ENCODE measurements around the gene RFWD3.
"Not testable (repeated sequence)": the region's sequence is repeated elsewhere in the genome, so short reads cannot be mapped to it uniquely, and the experiment has no call there.

Gene RFWD3

DNA sequence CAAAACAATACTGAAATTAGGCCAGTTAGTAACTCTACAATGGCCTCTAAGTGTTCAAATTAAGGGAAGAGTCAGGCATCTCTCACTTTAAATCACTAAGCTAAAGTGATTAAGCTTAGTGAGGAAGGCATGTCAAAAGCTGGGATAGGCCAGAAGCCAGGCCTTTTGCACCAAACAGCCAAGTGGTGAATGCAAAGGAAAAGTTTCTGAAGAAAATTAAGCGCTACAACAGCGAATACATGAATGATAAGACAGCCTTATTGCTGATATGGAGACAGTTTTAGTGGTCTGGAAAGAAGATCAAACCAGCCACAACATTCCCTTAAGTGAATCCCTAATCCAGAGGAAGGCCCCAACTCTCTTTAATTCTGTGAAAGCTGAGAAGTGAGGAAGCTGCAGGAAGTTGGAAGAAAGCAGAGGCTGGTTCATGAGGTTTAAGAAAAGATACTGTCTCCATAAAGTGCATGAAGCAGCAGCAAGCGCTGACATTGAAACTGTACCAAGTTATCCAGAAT is 12.1 kb downstream of the RFWD3 start:
- CTCF ChIA-PET, result interaction anchor here (1.0 to 2.2 kb wide), 4 partner anchors 10 to 30 kb away, joined by 3 to 7 read pairs (median 4); partner anchors contain the start of gene RFWD3
- no peak overlapping the region for H3K4me3 ChIP-seq (ENCODE audit: control insufficient read depth in 1 of 7, extremely low read depth in 1 of 7, insufficient read depth in 4 of 7, low read depth in 2 of 7, low read length in 6 of 7)
- POLR2A ChIA-PET, result interaction anchor here (0.6 kb wide), 1 partner anchor 16 kb away, joined by 4 read pairs; no protein-coding TSS in a partner anchor
- H3K27ac ChIP-seq (ENCODE audit: insufficient read depth in 1 of 2, low read depth in 1 of 2, low read length in 2 of 2, poor library complexity in 1 of 2, severe bottlenecking in 2 of 2), result peak overlapping the region; percentile 26 to 39
- no CpG with 5 or more reads among the region's 3 CpGs for WGBS (ENCODE audit: insufficient coverage)
- H3K4me1 ChIP-seq (ENCODE audit: control extremely low read depth in 1 of 4, control insufficient read depth in 4 of 4, insufficient read depth in 4 of 4, low read length in 3 of 4), result peaks cover 0 to 26% (median 13%) of the 10 kb centered on the region in 4 experiments
- H3K36me3 ChIP-seq (ENCODE audit: control insufficient read depth in 4 of 4, insufficient read depth in 4 of 4, low read length in 3 of 4), result peaks cover 6 to 84% (median 47%) of the 10 kb centered on the region in 4 experiments
- no peaks in the 10 kb centered on the region for H3K9me3 ChIP-seq (ENCODE audit: control extremely low read depth in 1 of 5, control insufficient read depth in 4 of 5, insufficient read depth in 2 of 5, low read depth in 1 of 5, low read length in 4 of 5)
- no peaks in the 10 kb centered on the region for H3K27me3 ChIP-seq (replicated peaks in 2 of 5; ENCODE audit: control insufficient read depth in 4 of 5, insufficient read depth in 5 of 5, low read length in 4 of 5)
- DNase-seq, result no peak

DNA sequence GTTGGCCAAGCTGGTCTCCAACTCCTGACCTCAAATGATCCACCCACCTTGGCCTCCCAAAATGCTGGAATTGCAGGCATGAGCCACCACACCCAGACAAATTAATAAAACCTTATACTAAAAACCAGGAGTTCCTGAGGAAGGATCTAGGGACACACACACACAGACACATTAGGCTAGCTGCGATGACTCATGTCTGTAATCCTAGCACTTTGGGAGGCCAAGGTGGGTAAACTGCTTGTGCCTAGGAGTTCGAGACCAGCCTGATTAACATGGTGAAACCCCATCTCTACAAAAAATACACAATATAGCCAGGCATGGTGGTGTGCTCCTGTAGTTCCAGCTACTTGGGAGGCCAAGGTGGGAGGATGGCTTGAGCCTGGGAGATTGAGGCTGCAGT is 13.8 kb downstream of the RFWD3 start:
- CTCF ChIA-PET, result interaction anchor here (0.8 to 4.4 kb wide), 5 partner anchors 10 to 30 kb away, joined by 3 to 20 read pairs (median 11); partner anchors contain the start of gene RFWD3
- H3K27me3 ChIP-seq (replicated peaks in 2 of 5; ENCODE audit: control insufficient read depth in 4 of 5, insufficient read depth in 5 of 5, low read length in 4 of 5); H3K27ac ChIP-seq (ENCODE audit: insufficient read depth in 1 of 2, low read depth in 1 of 2, low read length in 2 of 2, poor library complexity in 1 of 2, severe bottlenecking in 2 of 2); DNase-seq; H3K9me3 ChIP-seq (ENCODE audit: control extremely low read depth in 1 of 5, control insufficient read depth in 4 of 5, insufficient read depth in 2 of 5, low read depth in 1 of 5, low read length in 4 of 5); POLR2A ChIA-PET; H3K4me3 ChIP-seq (ENCODE audit: control insufficient read depth in 1 of 7, extremely low read depth in 1 of 7, insufficient read depth in 4 of 7, low read depth in 2 of 7, low read length in 6 of 7): not testable (repeated sequence)
- peaks cover 10 to 82% (median 48%) of the 10 kb centered on the region in 4 experiments for H3K36me3 ChIP-seq (ENCODE audit: control insufficient read depth in 4 of 4, insufficient read depth in 4 of 4, low read length in 3 of 4)
- no CpG with 5 or more reads among the region's 2 CpGs for WGBS (ENCODE audit: insufficient coverage)
- peaks cover 0 to 12% (median 4%) of the 10 kb centered on the region in 4 experiments for H3K4me1 ChIP-seq (ENCODE audit: control extremely low read depth in 1 of 4, control insufficient read depth in 4 of 4, insufficient read depth in 4 of 4, low read length in 3 of 4)

DNA sequence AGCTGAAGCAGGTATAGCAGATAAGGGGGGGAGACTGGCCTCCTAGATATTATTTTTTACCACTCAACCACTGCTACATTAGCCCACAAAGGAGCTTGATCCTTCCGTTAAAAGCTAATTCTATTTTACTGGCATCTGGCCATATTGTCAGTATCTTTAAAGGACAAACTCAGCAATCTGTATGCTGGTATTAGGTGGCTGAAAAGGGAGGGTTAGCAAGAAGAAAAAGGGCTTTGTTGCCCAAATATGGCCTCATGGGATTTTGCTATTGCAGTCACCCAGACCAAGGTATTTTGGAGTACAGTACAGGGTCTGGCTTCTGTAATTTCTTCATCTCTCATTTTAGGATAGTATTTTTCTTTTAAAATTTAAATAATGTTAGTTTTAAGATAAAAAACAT is 14.4 kb downstream of the RFWD3 start:
- CTCF ChIA-PET, result interaction anchor here (0.7 to 4.4 kb wide), 10 partner anchors 8 to 200 kb away, joined by 3 to 20 read pairs (median 4); partner anchors contain the start of gene RFWD3
- POLR2A ChIA-PET, result no interaction called here
- Histone ChIP-seq H3K4me3 (ENCODE audit: control insufficient read depth in 1 of 7, extremely low read depth in 1 of 7, insufficient read depth in 4 of 7, low read depth in 2 of 7, low read length in 6 of 7) (no peak overlapping the region), H3K36me3 (ENCODE audit: control insufficient read depth in 4 of 4, insufficient read depth in 4 of 4, low read length in 3 of 4) (peaks cover 11 to 82% (median 51%) of the 10 kb centered on the region in 4 experiments), H3K27ac (ENCODE audit: insufficient read depth in 1 of 2, low read depth in 1 of 2, low read length in 2 of 2, poor library complexity in 1 of 2, severe bottlenecking in 2 of 2) (peak overlapping the region in 1 of 2 experiments; percentile 29), H3K27me3 (replicated peaks in 2 of 5; ENCODE audit: control insufficient read depth in 4 of 5, insufficient read depth in 5 of 5, low read length in 4 of 5) (no peaks in the 10 kb centered on the region), H3K9me3 (ENCODE audit: control extremely low read depth in 1 of 5, control insufficient read depth in 4 of 5, insufficient read depth in 2 of 5, low read depth in 1 of 5, low read length in 4 of 5) (no peaks in the 10 kb centered on the region), H3K4me1 (ENCODE audit: control extremely low read depth in 1 of 4, control insufficient read depth in 4 of 4, insufficient read depth in 4 of 4, low read length in 3 of 4) (peaks cover 0 to 11% (median 4%) of the 10 kb centered on the region in 4 experiments)
- DNase-seq, result no peak
- no CpG with 5 or more reads among the region's 1 CpG for WGBS (ENCODE audit: insufficient coverage)

DNA sequence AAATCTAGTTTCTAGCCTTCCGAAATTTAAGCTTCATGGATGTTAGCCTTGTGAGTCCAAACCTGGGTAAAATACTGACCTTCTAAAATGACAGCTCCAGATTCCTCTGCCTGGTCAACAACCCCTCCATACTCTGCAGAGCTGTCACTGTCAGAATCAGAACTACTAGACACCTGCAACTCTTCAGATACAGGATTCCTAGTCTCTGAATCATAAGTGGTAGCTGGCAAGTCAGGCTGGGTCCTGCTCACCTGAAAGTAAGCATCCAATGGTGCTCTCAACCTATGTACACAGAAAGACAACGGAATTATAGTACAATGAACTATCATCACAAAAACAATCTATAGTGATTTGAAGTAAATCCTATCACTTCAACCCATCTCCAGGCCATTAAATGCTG is 14.8 kb downstream of the RFWD3 start:
- H3K27ac ChIP-seq (ENCODE audit: insufficient read depth in 1 of 2, low read depth in 1 of 2, low read length in 2 of 2, poor library complexity in 1 of 2, severe bottlenecking in 2 of 2), result peak overlapping the region in 1 of 2 experiments; percentile 29

DNA sequence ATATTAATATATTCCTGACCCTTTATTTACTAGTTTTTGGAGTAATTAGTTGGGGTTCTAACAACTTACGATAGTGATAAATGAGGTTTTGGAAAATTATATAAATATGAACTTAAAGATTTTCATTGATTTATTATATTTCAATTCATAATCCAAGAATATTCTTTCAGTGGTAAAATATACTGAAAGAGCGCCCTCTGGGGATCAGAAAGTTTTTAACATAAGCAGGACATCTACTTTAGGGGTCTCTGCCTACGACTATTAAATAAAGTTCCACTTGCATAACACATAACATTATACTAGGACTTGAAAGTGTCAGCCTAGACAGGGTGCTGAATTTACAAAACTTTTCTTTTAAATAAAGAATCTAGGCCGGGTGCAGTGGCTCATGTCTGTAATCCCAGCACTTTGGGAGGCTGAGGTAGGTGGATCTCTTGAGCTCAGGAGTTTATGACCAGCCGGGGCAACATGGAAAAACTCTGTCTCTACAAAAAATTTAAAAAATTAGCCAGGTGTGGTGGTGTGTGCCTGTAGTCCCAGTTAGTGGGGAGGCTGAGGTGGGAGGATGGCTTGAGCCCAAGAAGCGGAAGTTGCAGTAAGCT is 15.6 kb downstream of the RFWD3 start:
- peak; percentile 19 to 47 (median 38) for DNase-seq
- 93% methylated on average over 2 of the region's 6 CpGs for WGBS (ENCODE audit: insufficient coverage)
- CTCF ChIA-PET, result interaction anchor here (0.6 to 4.4 kb wide), 11 partner anchors 9 to 341 kb away, joined by 3 to 20 read pairs (median 4); partner anchors contain the start of gene RFWD3

More for the DNA sequence above, 14.8 kb downstream of the RFWD3 start:
- Histone ChIP-seq H3K4me3 (ENCODE audit: control insufficient read depth in 1 of 7, extremely low read depth in 1 of 7, insufficient read depth in 4 of 7, low read depth in 2 of 7, low read length in 6 of 7) (no peak overlapping the region), H3K9me3 (ENCODE audit: control extremely low read depth in 1 of 5, control insufficient read depth in 4 of 5, insufficient read depth in 2 of 5, low read depth in 1 of 5, low read length in 4 of 5) (no peaks in the 10 kb centered on the region), H3K36me3 (ENCODE audit: control insufficient read depth in 4 of 4, insufficient read depth in 4 of 4, low read length in 3 of 4) (peaks cover 9 to 81% (median 51%) of the 10 kb centered on the region in 4 experiments), H3K27me3 (replicated peaks in 2 of 5; ENCODE audit: control insufficient read depth in 4 of 5, insufficient read depth in 5 of 5, low read length in 4 of 5) (no peaks in the 10 kb centered on the region), H3K4me1 (ENCODE audit: control extremely low read depth in 1 of 4, control insufficient read depth in 4 of 4, insufficient read depth in 4 of 4, low read length in 3 of 4) (peaks cover 0 to 11% (median 4%) of the 10 kb centered on the region in 4 experiments)
- ChIA-PET CTCF (interaction anchor here (0.6 to 4.4 kb wide), 14 partner anchors 8 to 342 kb away, joined by 3 to 20 read pairs (median 4); partner anchors contain the start of gene RFWD3), POLR2A (no interaction called here)
- 100% methylated on average over 2 of the region's 2 CpGs for WGBS (ENCODE audit: insufficient coverage)
- DNase-seq, result no peak

DNA sequence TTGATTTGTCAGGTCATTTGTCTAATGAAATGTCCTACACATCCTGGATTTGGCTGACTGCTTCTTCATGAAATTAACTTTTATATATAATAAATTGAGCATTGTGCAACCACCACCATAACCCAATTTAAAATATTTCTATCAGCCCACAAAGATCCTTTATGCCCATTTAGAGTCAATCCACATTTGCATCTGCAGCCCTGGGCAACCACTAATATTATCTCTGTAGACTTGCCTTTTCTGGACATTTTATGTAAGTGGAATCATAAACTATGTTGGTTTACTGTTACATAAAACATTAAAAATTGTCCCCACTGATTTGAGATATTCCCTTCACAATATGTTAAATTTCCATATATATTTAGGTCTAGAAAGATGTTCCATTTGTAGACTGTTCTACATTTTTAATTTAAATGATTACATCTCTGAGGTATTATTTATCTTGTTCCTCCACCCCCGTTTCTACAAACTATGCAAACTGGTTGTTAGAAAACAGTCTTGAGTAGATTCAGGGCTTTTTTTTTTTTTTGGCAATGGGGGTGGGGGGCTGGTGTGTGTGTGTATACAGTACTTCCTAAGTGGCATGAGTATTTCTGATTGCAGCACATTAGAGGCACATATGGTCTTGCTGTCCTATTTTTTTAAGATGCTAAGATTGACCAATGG is 16.7 kb downstream of the RFWD3 start:
- no peaks in the 10 kb centered on the region for H3K27me3 ChIP-seq (replicated peaks in 2 of 5; ENCODE audit: control insufficient read depth in 4 of 5, insufficient read depth in 5 of 5, low read length in 4 of 5)
- no peaks in the 10 kb centered on the region for H3K9me3 ChIP-seq (ENCODE audit: control extremely low read depth in 1 of 5, control insufficient read depth in 4 of 5, insufficient read depth in 2 of 5, low read depth in 1 of 5, low read length in 4 of 5)
- POLR2A ChIA-PET, result no interaction called here
- peaks cover 12 to 86% (median 53%) of the 10 kb centered on the region in 4 experiments for H3K36me3 ChIP-seq (ENCODE audit: control insufficient read depth in 4 of 4, insufficient read depth in 4 of 4, low read length in 3 of 4)
- no peak for DNase-seq
- H3K27ac ChIP-seq (ENCODE audit: insufficient read depth in 1 of 2, low read depth in 1 of 2, low read length in 2 of 2, poor library complexity in 1 of 2, severe bottlenecking in 2 of 2), result peak overlapping the region in 1 of 2 experiments; percentile 10
- H3K4me3 ChIP-seq (ENCODE audit: control insufficient read depth in 1 of 7, extremely low read depth in 1 of 7, insufficient read depth in 4 of 7, low read depth in 2 of 7, low read length in 6 of 7), result no peak overlapping the region
- WGBS (ENCODE audit: insufficient coverage), result no CpG with 5 or more reads among the region's 1 CpG
- CTCF ChIA-PET, result interaction anchor here (1.4 to 4.4 kb wide), 3 partner anchors 8 to 14 kb away, joined by 4 to 20 read pairs (median 12); no protein-coding TSS in a partner anchor
- peaks cover 0 to 11% (median 4%) of the 10 kb centered on the region in 4 experiments for H3K4me1 ChIP-seq (ENCODE audit: control extremely low read depth in 1 of 4, control insufficient read depth in 4 of 4, insufficient read depth in 4 of 4, low read length in 3 of 4)

More for the DNA sequence above, 15.6 kb downstream of the RFWD3 start:
- no peak overlapping the region for H3K27ac ChIP-seq (ENCODE audit: insufficient read depth in 1 of 2, low read depth in 1 of 2, low read length in 2 of 2, poor library complexity in 1 of 2, severe bottlenecking in 2 of 2)
- no peaks in the 10 kb centered on the region for H3K9me3 ChIP-seq (ENCODE audit: control extremely low read depth in 1 of 5, control insufficient read depth in 4 of 5, insufficient read depth in 2 of 5, low read depth in 1 of 5, low read length in 4 of 5)
- POLR2A ChIA-PET, result no interaction called here
- H3K36me3 ChIP-seq (ENCODE audit: control insufficient read depth in 4 of 4, insufficient read depth in 4 of 4, low read length in 3 of 4), result peaks cover 7 to 83% (median 51%) of the 10 kb centered on the region in 4 experiments
- H3K27me3 ChIP-seq (replicated peaks in 2 of 5; ENCODE audit: control insufficient read depth in 4 of 5, insufficient read depth in 5 of 5, low read length in 4 of 5), result no peaks in the 10 kb centered on the region
- peaks cover 0 to 11% (median 4%) of the 10 kb centered on the region in 4 experiments for H3K4me1 ChIP-seq (ENCODE audit: control extremely low read depth in 1 of 4, control insufficient read depth in 4 of 4, insufficient read depth in 4 of 4, low read length in 3 of 4)
- no peak overlapping the region for H3K4me3 ChIP-seq (ENCODE audit: control insufficient read depth in 1 of 7, extremely low read depth in 1 of 7, insufficient read depth in 4 of 7, low read depth in 2 of 7, low read length in 6 of 7)

All from common myeloid progenitor, CD34-positive (primary cell).